Measurements from ENCODE around the gene DMXL1.
"Not testable (repeated sequence)": the region's sequence is repeated elsewhere in the genome, so short reads cannot be mapped to it uniquely, and the experiment has no call there.

DMXL1 gene

GRCh38 chr5:119088438-119088837 lies 17.6 kb downstream of the DMXL1 start:
- TF ChIP-seq CTCF (IDR thresholded peaks at IDR 0.05; ENCODE audit: low read depth, low read length), result no peak
- H3K4me3 ChIP-seq (ENCODE audit: low read depth, low read length), result no peak overlapping the region

- H3K4me3 ChIP-seq (ENCODE audit: low read depth, low read length), result no peak overlapping the region
- TF ChIP-seq CTCF (IDR thresholded peaks at IDR 0.05; ENCODE audit: low read depth, low read length), result no peak
Measured at GRCh38 chr5:119095611-119096010, 24.7 kb downstream of the DMXL1 start.

GRCh38 chr5:119105971-119106370 lies 35.1 kb downstream of the DMXL1 start:
- H3K4me3 ChIP-seq (ENCODE audit: low read depth, low read length), result no peak overlapping the region
- TF ChIP-seq CTCF (IDR thresholded peaks at IDR 0.05; ENCODE audit: low read depth, low read length), result no peak

- no peak for TF ChIP-seq CTCF (IDR thresholded peaks at IDR 0.05; ENCODE audit: low read depth, low read length)
- H3K4me3 ChIP-seq (ENCODE audit: low read depth, low read length), result no peak overlapping the region
Measured at GRCh38 chr5:119112151-119112550, 41.3 kb downstream of the DMXL1 start.

- no peak for TF ChIP-seq CTCF (IDR thresholded peaks at IDR 0.05; ENCODE audit: low read depth, low read length)
Measured at GRCh38 chr5:119117237-119117636, 46.4 kb downstream of the DMXL1 start.

GRCh38 chr5:119118000-119118399 lies 47.1 kb downstream of the DMXL1 start:
- TF ChIP-seq CTCF (IDR thresholded peaks at IDR 0.05; ENCODE audit: low read depth, low read length), result no peak
- H3K4me3 ChIP-seq (ENCODE audit: low read depth, low read length), result no peak overlapping the region

More at GRCh38 chr5:119117237-119117636, 46.4 kb downstream of the DMXL1 start:
- no peak overlapping the region for H3K4me3 ChIP-seq (ENCODE audit: low read depth, low read length)

GRCh38 chr5:119120893-119121292 lies 50.0 kb downstream of the DMXL1 start:
- H3K4me3 ChIP-seq (ENCODE audit: low read depth, low read length), result no peak overlapping the region
- TF ChIP-seq CTCF (IDR thresholded peaks at IDR 0.05; ENCODE audit: low read depth, low read length), result no peak

- not testable (repeated sequence) for H3K4me3 ChIP-seq (ENCODE audit: low read depth, low read length)
Measured at GRCh38 chr5:119122474-119122873, 51.6 kb downstream of the DMXL1 start.

Measured in WI38 (cell line).